Activated T-cell treated with anti-CD3 and anti-CD28 coated beads, Interleukin-2, amount 50 U/mL, for 72 hours (primary cell): Measurements from ENCODE around the gene CPNE5. TPM values are rescaled to one million over a fixed set of nuclear protein-coding genes. Genes with fewer than 3 reads are reported as not detected.

ENCODE experiments used
- ATAC-seq, 2 donors: fragments of 150-1000 bp; cut with Tn5 transposase; replicated peaks in 1 of 2; 2 replicates each; pipeline ENCODE4 v1.10.0; 2021; ENCODE audit warnings: moderate library complexity in 2 of 2, mild to moderate bottlenecking in 1 of 2
- DNase-seq, 2 donors: peaks; one replicate each; pipeline ENCODE4 v3.0.0; 2021 to 2022; ENCODE audit warnings: mixed read lengths in 1 of 2
- H3K27ac Mint-ChIP-seq: one replicate; pipeline ENCODE4 v1.8.0; 2022; ENCODE audit warnings: mild to moderate bottlenecking, moderate library complexity, mixed read lengths
- H3K27me3 Mint-ChIP-seq: one replicate; pipeline ENCODE4 v1.8.0; 2022; ENCODE audit warnings: low read depth, mixed read lengths
- H3K36me3 Mint-ChIP-seq, 2 donors: one replicate each; pipeline ENCODE4 v1.8.0; 2022; ENCODE audit warnings: mixed read lengths in 2 of 2, mild to moderate bottlenecking in 1 of 2; ENCODE audit not compliant: insufficient read depth in 2 of 2
- H3K4me1 Mint-ChIP-seq: one replicate; pipeline ENCODE4 v1.8.0; 2022; ENCODE audit warnings: low read depth, mixed read lengths
- H3K4me3 Mint-ChIP-seq, 2 donors: one replicate each; pipeline ENCODE4 v1.8.0; 2022; ENCODE audit warnings: mild to moderate bottlenecking in 2 of 2, mixed read lengths in 2 of 2, moderate library complexity in 2 of 2
- H3K9me3 Mint-ChIP-seq, 2 donors: one replicate each; pipeline ENCODE4 v1.8.0; 2022; ENCODE audit warnings: mixed read lengths in 2 of 2
- total RNA-seq, 2 donors: library from RNA; stranded (reverse); gene quantifications; one replicate each; pipeline ENCODE4 v1.2.3, GENCODE V29; 2022

The CPNE5 gene
- total RNA-seq, 2 donors from 2014 or later, result 0.48 to 2.6 TPM

- H3K9me3 Mint-ChIP-seq, result no peaks in the 10 kb centered on the region
- H3K27ac Mint-ChIP-seq, result no peak overlapping the region
- DNase-seq (no peak), ATAC-seq (no peak)
- H3K36me3 Mint-ChIP-seq, result no peaks in the 10 kb centered on the region
- H3K4me3 Mint-ChIP-seq, result no peak overlapping the region
- no peaks in the 10 kb centered on the region for H3K4me1 Mint-ChIP-seq
- H3K27me3 Mint-ChIP-seq, result peaks cover 10% of the 10 kb centered on the region
These were observed 42.2 kb downstream of the CPNE5 start for GRCh38 chr6:36797055-36797454.

GRCh38 chr6:36794713-36795065 is 44.6 kb downstream of the CPNE5 start:
- Mint-ChIP-seq H3K36me3 (no peaks in the 10 kb centered on the region), H3K9me3 (no peaks in the 10 kb centered on the region), H3K4me1 (no peaks in the 10 kb centered on the region), H3K27me3 (peaks cover 5% of the 10 kb centered on the region), H3K4me3 (no peak overlapping the region), H3K27ac (no peak overlapping the region)
- no peak for DNase-seq
- no peak for ATAC-seq

- no peak for DNase-seq
- H3K27ac Mint-ChIP-seq, result no peak overlapping the region
- H3K27me3 Mint-ChIP-seq, result no peaks in the 10 kb centered on the region
- no peaks in the 10 kb centered on the region for H3K36me3 Mint-ChIP-seq
- H3K9me3 Mint-ChIP-seq, result no peaks in the 10 kb centered on the region
- no peak for ATAC-seq
- no peak overlapping the region for H3K4me3 Mint-ChIP-seq
- H3K4me1 Mint-ChIP-seq, result peaks cover under 1% of the 10 kb centered on the region
These were observed 45.1 kb downstream of the CPNE5 start for GRCh38 chr6:36793913-36794712.

GRCh38 chr6:36793296-36793912 is 45.8 kb downstream of the CPNE5 start:
- Mint-ChIP-seq H3K9me3 (no peaks in the 10 kb centered on the region), H3K27ac (no peak overlapping the region), H3K4me3 (no peak overlapping the region), H3K36me3 (no peaks in the 10 kb centered on the region), H3K27me3 (no peaks in the 10 kb centered on the region), H3K4me1 (peaks cover 5% of the 10 kb centered on the region)
- no peak for ATAC-seq
- DNase-seq, result no peak

GRCh38 chr6:36791521-36792135 is 47.6 kb downstream of the CPNE5 start:
- no peak overlapping the region for H3K4me3 Mint-ChIP-seq
- no peaks in the 10 kb centered on the region for H3K36me3 Mint-ChIP-seq
- ATAC-seq (no peak), DNase-seq (no peak)
- H3K9me3 Mint-ChIP-seq, result no peaks in the 10 kb centered on the region
- no peaks in the 10 kb centered on the region for H3K27me3 Mint-ChIP-seq
- H3K4me1 Mint-ChIP-seq, result peaks cover 5% of the 10 kb centered on the region
- H3K27ac Mint-ChIP-seq, result no peak overlapping the region

GRCh38 chr6:36791085-36791484 is 48.2 kb downstream of the CPNE5 start:
- ATAC-seq (no peak), DNase-seq (no peak)
- Mint-ChIP-seq H3K27ac (no peak overlapping the region), H3K4me1 (peaks cover 5% of the 10 kb centered on the region), H3K27me3 (no peaks in the 10 kb centered on the region), H3K9me3 (no peaks in the 10 kb centered on the region), H3K4me3 (no peak overlapping the region), H3K36me3 (no peaks in the 10 kb centered on the region)

GRCh38 chr6:36788768-36789167 is 50.5 kb downstream of the CPNE5 start:
- Mint-ChIP-seq H3K4me3 (no peak overlapping the region), H3K9me3 (no peaks in the 10 kb centered on the region), H3K27me3 (no peaks in the 10 kb centered on the region), H3K36me3 (no peaks in the 10 kb centered on the region), H3K4me1 (peaks cover 5% of the 10 kb centered on the region), H3K27ac (no peak overlapping the region)
- peak in 1 of 2 donors; percentile 35 for ATAC-seq
- DNase-seq, result no peak

GRCh38 chr6:36788186-36788585 is 51.1 kb downstream of the CPNE5 start:
- Mint-ChIP-seq H3K9me3 (no peaks in the 10 kb centered on the region), H3K4me1 (peaks cover 5% of the 10 kb centered on the region), H3K27me3 (no peaks in the 10 kb centered on the region), H3K27ac (no peak overlapping the region), H3K36me3 (no peaks in the 10 kb centered on the region), H3K4me3 (no peak overlapping the region)
- no peak for DNase-seq
- ATAC-seq, result no peak

GRCh38 chr6:36787210-36787609 is 52.0 kb downstream of the CPNE5 start:
- ATAC-seq (no peak), DNase-seq (no peak)
- no peaks in the 10 kb centered on the region for H3K36me3 Mint-ChIP-seq
- no peaks in the 10 kb centered on the region for H3K9me3 Mint-ChIP-seq
- no peak overlapping the region for H3K4me3 Mint-ChIP-seq
- peaks cover 10% of the 10 kb centered on the region for H3K4me1 Mint-ChIP-seq
- H3K27ac Mint-ChIP-seq, result no peak overlapping the region
- no peaks in the 10 kb centered on the region for H3K27me3 Mint-ChIP-seq

- Mint-ChIP-seq H3K9me3 (no peaks in the 10 kb centered on the region), H3K27me3 (no peaks in the 10 kb centered on the region), H3K36me3 (no peaks in the 10 kb centered on the region), H3K4me1 (peaks cover 10% of the 10 kb centered on the region), H3K27ac (no peak overlapping the region), H3K4me3 (no peak overlapping the region)
- DNase-seq (no peak), ATAC-seq (no peak)
These were observed 53.1 kb downstream of the CPNE5 start for GRCh38 chr6:36786055-36786675.

- Mint-ChIP-seq H3K27me3 (no peaks in the 10 kb centered on the region), H3K36me3 (no peaks in the 10 kb centered on the region), H3K4me1 (peaks cover 15% of the 10 kb centered on the region), H3K27ac (no peak overlapping the region), H3K4me3 (no peak overlapping the region), H3K9me3 (no peaks in the 10 kb centered on the region)
- DNase-seq (no peak), ATAC-seq (no peak)
These were observed 54.9 kb downstream of the CPNE5 start for GRCh38 chr6:36784376-36784636.

GRCh38 chr6:36783603-36784375 is 55.5 kb downstream of the CPNE5 start:
- Mint-ChIP-seq H3K27ac (no peak overlapping the region), H3K9me3 (no peaks in the 10 kb centered on the region), H3K36me3 (no peaks in the 10 kb centered on the region), H3K27me3 (no peaks in the 10 kb centered on the region), H3K4me3 (no peak overlapping the region), H3K4me1 (peaks cover 12% of the 10 kb centered on the region)
- ATAC-seq (no peak), DNase-seq (no peak)

GRCh38 chr6:36781669-36782068 is 57.6 kb downstream of the CPNE5 start:
- no peaks in the 10 kb centered on the region for H3K9me3 Mint-ChIP-seq
- H3K36me3 Mint-ChIP-seq, result no peaks in the 10 kb centered on the region
- no peak overlapping the region for H3K4me3 Mint-ChIP-seq
- DNase-seq (no peak), ATAC-seq (no peak)
- H3K27ac Mint-ChIP-seq, result no peak overlapping the region
- H3K4me1 Mint-ChIP-seq, result peaks cover 10% of the 10 kb centered on the region
- H3K27me3 Mint-ChIP-seq, result no peaks in the 10 kb centered on the region
